H1 (cell line): ENCODE results near the gene CNNM2. TPM values are rescaled to one million over a fixed set of nuclear protein-coding genes. Genes with fewer than 3 reads are reported as not detected.

ENCODE experiments used
- BCL11A ChIP-seq, 2 experiments: IDR thresholded peaks; one replicate each; pipeline ENCODE4 v1.6.1; 2011; ENCODE audit warnings: low read depth in 2 of 2, low read length in 2 of 2, mild to moderate bottlenecking in 2 of 2
- CHD1 ChIP-seq: IDR thresholded peaks from 2 replicates; pipeline ENCODE4 v1.6.1; 2012; ENCODE audit warnings: low read depth, low read length, improper control_type of control experiment
- CHD7 ChIP-seq: fragments of 300-600 bp; sonication (generic); IDR thresholded peaks from 2 replicates; pipeline ENCODE4 v1.7.1; 2012; ENCODE audit warnings: low read length, moderate library complexity, mild to moderate bottlenecking, inconsistent platforms; ENCODE audit not compliant: insufficient replicate concordance
- EP300 ChIP-seq, 2 experiments: IDR thresholded peaks; 1 replicate in 1 of 2; 2 replicates in 1 of 2; pipeline ENCODE4 v1.6.1; 2011 to 2012; ENCODE audit warnings: low read depth in 2 of 2, low read length in 2 of 2, mild to moderate bottlenecking in 2 of 2, borderline replicate concordance in 1 of 2, inconsistent platforms in 1 of 2, moderate library complexity in 1 of 2
- JUND ChIP-seq: IDR thresholded peaks from 2 replicates; pipeline ENCODE4 v1.6.1; 2011; ENCODE audit warnings: mild to moderate bottlenecking, improper control_type of control experiment, low read length
- KDM4A ChIP-seq: IDR thresholded peaks from one replicate; pipeline ENCODE4 v1.7.1; 2012; ENCODE audit warnings: low read depth, mild to moderate bottlenecking, moderate library complexity, low read length, inconsistent platforms; ENCODE audit not compliant: severe bottlenecking
- NRF1 ChIP-seq: IDR thresholded peaks from 2 replicates; pipeline ENCODE4 v1.6.1; 2011; ENCODE audit warnings: mild to moderate bottlenecking, low read depth, low read length, improper control_type of control experiment
- polyA plus RNA-seq, 7 experiments: library from polyadenylated mRNA; depleted of rRNA in 3 of 7; stranded (reverse) in 5 of 7; unstranded in 2 of 7; fragments of >200 nt in 5 of 7; fragments of 200-250 nt in 2 of 7; gene quantifications; 1 replicate in 5 of 7; 2 replicates in 1 of 7; 4 replicates in 1 of 7; pipeline versions ENCODE4 v1.2.1 to v1.2.3, GENCODE V29; 2011 to 2013; ENCODE audit warnings: missing spikeins in 2 of 7, mixed read lengths in 2 of 7
- total RNA-seq: library from RNA; stranded (reverse); fragmentation: NEBNext Ultra II Directional; extraction: Animal tissue kit (Norgen Biotek cat#: 25700); gene quantifications from 2 replicates; pipeline ENCODE4 v1.2.1, GENCODE V29; 2021

Gene CNNM2
- total and polyA plus RNA-seq, 2 of the 8 experiments (the other 6 are each of a cell fraction or from before 2014, with no cell fraction given) = 7.3 to 23.6 TPM

GRCh38 chr10:102945962-102946361 is 27.9 kb downstream of the CNNM2 start (continued):
- TF ChIP-seq CHD7 = no peak
- no peak for TF ChIP-seq JUND
- no peak for TF ChIP-seq KDM4A
- no peak for TF ChIP-seq CHD1
- no peak for TF ChIP-seq EP300 (IDR thresholded peaks at IDR 0.05; ENCODE audit: borderline replicate concordance in 1 of 2, low read depth in 2 of 2, low read length in 2 of 2)
- no peak for TF ChIP-seq BCL11A (IDR thresholded peaks at IDR 0.05; ENCODE audit: low read depth in 2 of 2, low read length in 2 of 2)
- TF ChIP-seq NRF1 = no peak
